Measurements from ENCODE around the gene AKAP6. TPM values are rescaled to one million over a fixed set of nuclear protein-coding genes. Genes with fewer than 3 reads are reported as not detected.

AKAP6 gene
- total RNA-seq, 1 experiment from 2014 or later, result 1.1 TPM

GRCh38 chr14:32637582-32637981 lies 308.5 kb downstream of the AKAP6 start:
- Histone ChIP-seq H3K9me3 (ENCODE audit: control insufficient read depth, low read depth, low read length) (no peaks in the 10 kb centered on the region), H2BK120ac (ENCODE audit: low read depth, low read length, poor library complexity, severe bottlenecking) (no peak overlapping the region), H3K23ac (ENCODE audit: insufficient read length, low read depth, low read length) (no peak overlapping the region), H2BK20ac (ENCODE audit: low read depth, low read length, poor library complexity, severe bottlenecking) (no peak overlapping the region), H4K5ac (ENCODE audit: insufficient read length, low read depth, low read length) (no peak overlapping the region), H3K23me2 (ENCODE audit: insufficient read length, low read depth, low read length, poor library complexity, severe bottlenecking) (no peaks in the 10 kb centered on the region), H2AK5ac (ENCODE audit: insufficient read length, low read length) (no peak overlapping the region), H2BK5ac (ENCODE audit: insufficient read length, low read length) (no peak overlapping the region), H2AFZ (ENCODE audit: low read length) (no peak overlapping the region), H3K14ac (ENCODE audit: insufficient read depth, low read length) (no peak overlapping the region), H2BK15ac (ENCODE audit: low read depth, low read length) (no peak overlapping the region), H3K4me1 (ENCODE audit: insufficient read depth, low read length) (no peaks in the 10 kb centered on the region), H3K56ac (ENCODE audit: insufficient read length, low read depth, low read length) (no peak overlapping the region), H3T11ph (ENCODE audit: low read length) (no peak overlapping the region), H3K27ac (ENCODE audit: insufficient read length, low read depth, low read length) (no peak overlapping the region), H4K8ac (replicated peaks; ENCODE audit: insufficient read length, low read depth, low read length) (no peak overlapping the region), H3K4ac (ENCODE audit: low read depth, low read length) (no peak overlapping the region), H3K4me2 (ENCODE audit: insufficient read depth, insufficient read length, low read length) (no peak overlapping the region), H4K91ac (ENCODE audit: insufficient read length, low read depth, low read length) (no peak overlapping the region), H3K9ac (ENCODE audit: extremely low read depth, insufficient read length, low read length) (no peak overlapping the region), H3K79me1 (ENCODE audit: insufficient read depth, low read depth, low read length, poor library complexity, severe bottlenecking) (no peaks in the 10 kb centered on the region), H4K20me1 (ENCODE audit: control insufficient read depth, insufficient read depth, insufficient read length) (no peaks in the 10 kb centered on the region), H3K18ac (ENCODE audit: insufficient read length, low read depth, low read length) (no peak overlapping the region), H2BK12ac (ENCODE audit: insufficient read length, low read depth, low read length) (no peak overlapping the region), H3K27me3 (ENCODE audit: insufficient read depth, low read length) (no peaks in the 10 kb centered on the region), H3K79me2 (ENCODE audit: insufficient read depth, low read length) (no peaks in the 10 kb centered on the region)
- DNase-seq, result no peak
- Mint-ChIP-seq H3K27ac (no peak overlapping the region), H3K27me3 (ENCODE audit: low read depth) (no peaks in the 10 kb centered on the region), H3K4me3 (no peak overlapping the region), H3K4me1 (peaks cover 4 to 5% of the 10 kb centered on the region in 2 experiments; a peak in 3 of 4 replicates), H3K36me3 (ENCODE audit: insufficient read depth in 1 of 3, low read depth in 3 of 3) (no peaks in the 10 kb centered on the region), H3K9me3 (no peaks in the 10 kb centered on the region)
- TF ChIP-seq CTCF (conservative IDR thresholded peaks at IDR 0.05), result no peak
- no CpG with 5 or more reads among the region's 2 CpGs for WGBS (ENCODE audit: extremely low coverage, insufficient read length, low lambda C conversion rate)

All from H9 (cell line).